NCI-H748 (cell line): ENCODE results near the gene LBR.

Experiments used
- DNase-seq: peaks from one replicate; lab custom pipeline; 2025; ENCODE audit not compliant: unreplicated experiment; lab: John Stamatoyannopoulos, UW

LBR gene

GRCh38 chr1:225464851-225465792 lies 37.3 kb upstream of the LBR start:
- DNase-seq, result no peak

- peak; percentile 90 for DNase-seq
These were observed 35.1 kb upstream of the LBR start for GRCh38 chr1:225462714-225463574.

GRCh38 chr1:225462429-225462713 lies 34.5 kb upstream of the LBR start:
- DNase-seq, result peak; percentile 80

GRCh38 chr1:225461533-225462428 lies 33.9 kb upstream of the LBR start:
- DNase-seq, result peak; percentile 59

GRCh38 chr1:225460737-225461532 lies 33.1 kb upstream of the LBR start:
- no peak for DNase-seq

- no peak for DNase-seq
These were observed 32.3 kb upstream of the LBR start for GRCh38 chr1:225460021-225460736.

- DNase-seq, result no peak
These were observed 30.4 kb upstream of the LBR start for GRCh38 chr1:225458222-225458631.

GRCh38 chr1:225454733-225455132 lies 26.9 kb upstream of the LBR start:
- peak; percentile 47 for DNase-seq

- DNase-seq, result peak; percentile 87
These were observed 26.2 kb upstream of the LBR start for GRCh38 chr1:225453797-225454648.

GRCh38 chr1:225451840-225452515 lies 24.1 kb upstream of the LBR start:
- no peak for DNase-seq

- DNase-seq, result no peak
These were observed 23.5 kb upstream of the LBR start for GRCh38 chr1:225451340-225451739.

GRCh38 chr1:225450491-225451191 lies 22.8 kb upstream of the LBR start:
- no peak for DNase-seq

GRCh38 chr1:225449774-225450173 lies 21.9 kb upstream of the LBR start:
- no peak for DNase-seq

- no peak for DNase-seq
These were observed 21.4 kb upstream of the LBR start for GRCh38 chr1:225449261-225449660.

GRCh38 chr1:225448146-225448805 lies 20.4 kb upstream of the LBR start:
- no peak for DNase-seq

- no peak for DNase-seq
These were observed 19.8 kb upstream of the LBR start for GRCh38 chr1:225447650-225448089.
